Tibial nerve (tissue), 4 donors: ENCODE measurements around the gene MYO1D. TPM values are rescaled to one million over a fixed set of nuclear protein-coding genes. Genes with fewer than 3 reads are reported as not detected.

Source experiments
- DNase-seq, 2 donors: peaks; one replicate each; pipeline ENCODE4 v3.0.0-alpha.2; 2019; ENCODE audit warnings: low spot score in 2 of 2
- H3K27ac ChIP-seq, 4 donors: fragments of 200-600 bp; sonication (generic) in 3 of 4; one replicate each; pipeline ENCODE4 v1.5.1; 2017 to 2019; ENCODE audit warnings: mild to moderate bottlenecking in 1 of 4
- H3K27me3 ChIP-seq, 2 donors: fragments of 200-600 bp; sonication (generic) in 1 of 2; one replicate each; pipeline versions ENCODE4 v1.5.1 to v1.6.0; 2017 to 2019
- H3K36me3 ChIP-seq, 3 donors: fragments of 200-600 bp; sonication (generic); one replicate each; pipeline ENCODE4 v1.5.1; 2018 to 2019
- H3K4me1 ChIP-seq, 4 donors: fragments of 200-600 bp; sonication (generic) in 3 of 4; one replicate each; pipeline ENCODE4 v1.5.1; 2017 to 2019
- H3K4me3 ChIP-seq, 4 donors: fragments of 200-600 bp; sonication (generic) in 3 of 4; one replicate each; pipeline ENCODE4 v1.5.1; 2017 to 2019; ENCODE audit warnings: mild to moderate bottlenecking in 1 of 4, moderate library complexity in 1 of 4
- H3K9me3 ChIP-seq, 4 donors: fragments of 200-600 bp; sonication (generic) in 3 of 4; one replicate each; pipeline ENCODE4 v1.5.1; 2017 to 2019
- EP300 ChIP-seq, 2 donors: sonication (generic); formaldehyde crosslinking; IDR thresholded peaks; one replicate each; pipeline ENCODE4 v1.6.1; 2017; ENCODE audit warnings: antibody characterized with exemption in 2 of 2, mild to moderate bottlenecking in 1 of 2
- POLR2A ChIP-seq, 2 donors: fragments of 450-650 bp; IDR thresholded peaks; one replicate each; pipeline ENCODE4 v1.6.1; 2017; ENCODE audit warnings: antibody characterized with exemption in 2 of 2, mild to moderate bottlenecking in 2 of 2, moderate library complexity in 2 of 2
- WGBS, 2 donors: methylation state at CpG; one replicate each; pipeline ENCODE4 v1.1.5; 2018; 5-methylcytosine and 5-hydroxymethylcytosine counted together
- total RNA-seq, 4 donors: library from RNA; depleted of rRNA; stranded (reverse); fragments of >200 nt; gene quantifications; one replicate each; pipeline ENCODE4 v1.1.0, GENCODE V29; 2016
- TF ChIP-seq, protein P1 (sequence below), 5 experiments: fragments of 200-600 bp in 3 of 5; fragments of 450-650 bp in 2 of 5; sonication (generic) in 3 of 5; IDR thresholded peaks; one replicate each; pipeline ENCODE4 v1.5.1; 2016 to 2019; ENCODE audit warnings: antibody characterized with exemption in 5 of 5, mild to moderate bottlenecking in 3 of 5, moderate library complexity in 2 of 5

Gene MYO1D
- total RNA-seq, 4 donors from 2014 or later: 28.5 to 49.6 (median 42.4) TPM

DNA sequence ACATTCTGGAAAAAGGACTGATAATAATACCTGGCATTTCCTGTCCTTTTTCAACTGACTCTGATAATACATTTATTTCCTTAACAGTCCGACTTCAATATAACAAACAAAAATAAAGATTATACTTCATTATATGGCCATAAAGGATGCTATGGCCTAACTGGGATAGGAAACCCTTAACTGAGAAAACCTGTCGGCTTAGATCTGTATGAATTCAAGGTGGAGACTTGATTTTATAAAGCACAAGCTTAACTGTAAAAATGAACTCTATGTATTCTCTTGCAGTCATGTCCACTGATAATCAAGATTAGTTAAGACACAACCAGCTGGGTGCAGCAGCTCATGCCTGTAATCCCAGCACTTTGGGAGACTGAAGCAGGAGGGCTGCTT, 102.2 kb downstream of the MYO1D start:
- Histone ChIP-seq H3K4me3 (no peak overlapping the region), H3K27me3 (no peaks in the 10 kb centered on the region), H3K9me3 (no peaks in the 10 kb centered on the region), H3K27ac (no peak overlapping the region), H3K4me1 (no peaks in the 10 kb centered on the region), H3K36me3 (no peaks in the 10 kb centered on the region)
- WGBS, 2 donors: 82 to 87% methylated on average over 2 of the region's 2 CpGs
- no peak for DNase-seq
- TF ChIP-seq EP300 (IDR thresholded peaks at IDR 0.05): no peak
- TF ChIP-seq, protein P1, sequence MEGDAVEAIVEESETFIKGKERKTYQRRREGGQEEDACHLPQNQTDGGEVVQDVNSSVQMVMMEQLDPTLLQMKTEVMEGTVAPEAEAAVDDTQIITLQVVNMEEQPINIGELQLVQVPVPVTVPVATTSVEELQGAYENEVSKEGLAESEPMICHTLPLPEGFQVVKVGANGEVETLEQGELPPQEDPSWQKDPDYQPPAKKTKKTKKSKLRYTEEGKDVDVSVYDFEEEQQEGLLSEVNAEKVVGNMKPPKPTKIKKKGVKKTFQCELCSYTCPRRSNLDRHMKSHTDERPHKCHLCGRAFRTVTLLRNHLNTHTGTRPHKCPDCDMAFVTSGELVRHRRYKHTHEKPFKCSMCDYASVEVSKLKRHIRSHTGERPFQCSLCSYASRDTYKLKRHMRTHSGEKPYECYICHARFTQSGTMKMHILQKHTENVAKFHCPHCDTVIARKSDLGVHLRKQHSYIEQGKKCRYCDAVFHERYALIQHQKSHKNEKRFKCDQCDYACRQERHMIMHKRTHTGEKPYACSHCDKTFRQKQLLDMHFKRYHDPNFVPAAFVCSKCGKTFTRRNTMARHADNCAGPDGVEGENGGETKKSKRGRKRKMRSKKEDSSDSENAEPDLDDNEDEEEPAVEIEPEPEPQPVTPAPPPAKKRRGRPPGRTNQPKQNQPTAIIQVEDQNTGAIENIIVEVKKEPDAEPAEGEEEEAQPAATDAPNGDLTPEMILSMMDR (IDR thresholded peaks at IDR 0.05): no peak
- TF ChIP-seq POLR2A (IDR thresholded peaks at IDR 0.05): no peak

GRCh38 chr17:32773856-32774694, 102.8 kb downstream of the MYO1D start:
- Histone ChIP-seq H3K27me3 (no peaks in the 10 kb centered on the region), H3K4me1 (no peaks in the 10 kb centered on the region), H3K9me3 (no peaks in the 10 kb centered on the region), H3K27ac (no peak overlapping the region), H3K36me3 (no peaks in the 10 kb centered on the region), H3K4me3 (no peak overlapping the region)
- TF ChIP-seq EP300 (IDR thresholded peaks at IDR 0.05) (no peak), POLR2A (IDR thresholded peaks at IDR 0.05) (no peak)
- TF ChIP-seq, protein P1 (IDR thresholded peaks at IDR 0.05): no peak
- DNase-seq: no peak
- WGBS, 2 donors: 72 to 73% methylated on average over 6 of the region's 6 CpGs

GRCh38 chr17:32772453-32773025, 104.4 kb downstream of the MYO1D start:
- Histone ChIP-seq H3K36me3 (no peaks in the 10 kb centered on the region), H3K4me3 (no peak overlapping the region), H3K27ac (no peak overlapping the region), H3K27me3 (no peaks in the 10 kb centered on the region), H3K4me1 (no peaks in the 10 kb centered on the region), H3K9me3 (no peaks in the 10 kb centered on the region)
- TF ChIP-seq POLR2A (IDR thresholded peaks at IDR 0.05) (no peak), EP300 (IDR thresholded peaks at IDR 0.05) (no peak)
- DNase-seq: no peak
- WGBS, 2 donors: 91% methylated on average over 9 of the region's 9 CpGs

GRCh38 chr17:32771396-32771795, 105.5 kb downstream of the MYO1D start:
- Histone ChIP-seq H3K36me3 (peaks cover 0 to 6% (median 0%) of the 10 kb centered on the region in 3 donors), H3K4me1 (no peaks in the 10 kb centered on the region), H3K27ac (no peak overlapping the region), H3K4me3 (no peak overlapping the region), H3K9me3 (no peaks in the 10 kb centered on the region), H3K27me3 (no peaks in the 10 kb centered on the region)
- WGBS, 2 donors: 69 to 80% methylated on average over 2 of the region's 2 CpGs
- no peak for DNase-seq
- TF ChIP-seq POLR2A (IDR thresholded peaks at IDR 0.05) (no peak), EP300 (IDR thresholded peaks at IDR 0.05) (no peak)
- TF ChIP-seq, protein P1 (IDR thresholded peaks at IDR 0.05): no peak

- 58 to 61% methylated on average over 3 of the region's 3 CpGs for WGBS, 2 donors
- H3K27ac ChIP-seq: no peak overlapping the region
Measured at GRCh38 chr17:32769846-32770245, 107.1 kb downstream of the MYO1D start.

More at GRCh38 chr17:32769846-32770245, 107.1 kb downstream of the MYO1D start:
- Histone ChIP-seq H3K4me3 (no peak overlapping the region), H3K4me1 (no peaks in the 10 kb centered on the region), H3K36me3 (peaks cover 0 to 6% (median 0%) of the 10 kb centered on the region in 3 donors), H3K27me3 (no peaks in the 10 kb centered on the region), H3K9me3 (no peaks in the 10 kb centered on the region)
- no peak for TF ChIP-seq POLR2A (IDR thresholded peaks at IDR 0.05)
- TF ChIP-seq, protein P1 (IDR thresholded peaks at IDR 0.05): no peak
- no peak for DNase-seq
